Small intestine (tissue), 7 donors: ENCODE data around the gene SMG1. TPM values are rescaled to one million over a fixed set of nuclear protein-coding genes. Genes with fewer than 3 reads are reported as not detected.

Experiments used
- DNase-seq, 2 donors: peaks; one replicate each; pipeline versions ENCODE4 v3.0.0 to v3.0.0-alpha.2; 2013
- FAIRE-seq: peaks from 2 replicates; lab custom pipeline; 2012; peaks lifted over from hg19 to GRCh38; lab: Jason Lieb, UNC
- H3K27ac ChIP-seq, 3 donors: one replicate each; pipeline ENCODE4 v1.5.1; 2013; ENCODE audit warnings: low read length in 2 of 3, mild to moderate bottlenecking in 2 of 3, control low read depth in 1 of 3, inconsistent platforms in 1 of 3, low read depth in 1 of 3, moderate library complexity in 1 of 3
- H3K27me3 ChIP-seq, 3 donors: one replicate each; pipeline ENCODE4 v1.6.1; 2013; ENCODE audit warnings: low read length in 3 of 3, inconsistent platforms in 1 of 3; ENCODE audit not compliant: control insufficient read depth in 3 of 3, insufficient read depth in 3 of 3
- H3K36me3 ChIP-seq, 3 donors: one replicate each; pipeline ENCODE4 v1.6.1; 2013; ENCODE audit warnings: low read length in 3 of 3, inconsistent platforms in 1 of 3, low read depth in 1 of 3, mild to moderate bottlenecking in 1 of 3, moderate library complexity in 1 of 3; ENCODE audit not compliant: control insufficient read depth in 3 of 3, insufficient read depth in 2 of 3
- H3K4me1 ChIP-seq, 3 donors: one replicate each; pipeline ENCODE4 v1.6.1; 2013; ENCODE audit warnings: low read length in 2 of 3, inconsistent platforms in 1 of 3, low read depth in 1 of 3, mild to moderate bottlenecking in 1 of 3, moderate library complexity in 1 of 3; ENCODE audit not compliant: control insufficient read depth in 3 of 3, insufficient read depth in 2 of 3
- H3K4me3 ChIP-seq, 3 donors: one replicate each; pipeline ENCODE4 v1.5.1; 2013; ENCODE audit warnings: low read length in 3 of 3, control low read depth in 1 of 3, inconsistent platforms in 1 of 3, low read depth in 1 of 3, mild to moderate bottlenecking in 1 of 3, moderate library complexity in 1 of 3
- H3K9me3 ChIP-seq, 2 donors: one replicate each; pipeline ENCODE4 v1.6.1; 2013; ENCODE audit warnings: low read depth in 1 of 2, low read length in 1 of 2; ENCODE audit not compliant: control insufficient read depth in 2 of 2, insufficient read depth in 1 of 2
- WGBS, 3 donors: extraction: QIAGEN DNeasy Blood & Tissue Kit; methylation state at CpG; one replicate each; pipeline ENCODE4 v1.1.7; 2013; 5-methylcytosine and 5-hydroxymethylcytosine counted together
- polyA plus RNA-seq, 4 donors: library from polyadenylated mRNA; stranded (reverse) in 3 of 4; unstranded in 1 of 4; fragments of 200-250 nt in 3 of 4; fragments of 120-200 nt in 1 of 4; gene quantifications; one replicate each; pipeline versions ENCODE4 v1.2.1 to v1.2.3, GENCODE V29; 2013
- donor health status: healthy with polysubstance abuse.
- donor health status: control.
- donor health status: control.
- donor health status: Bipolar disorder and iron deficiency.
- donor health status: healthy.

The SMG1 gene
- polyA plus RNA-seq, 4 donors = 9.2 to 43.4 (median 12.1) TPM

- no peaks in the 10 kb centered on the region for H3K4me1 ChIP-seq
- H3K9me3 ChIP-seq = no peaks in the 10 kb centered on the region
- no peak for FAIRE-seq
- no peak overlapping the region for H3K27ac ChIP-seq
- 88 to 92% (median 90%) methylated on average over 9 of the region's 9 CpGs for WGBS, 3 donors
- H3K36me3 ChIP-seq = peaks cover 35 to 42% (median 37%) of the 10 kb centered on the region in 3 donors
- H3K27me3 ChIP-seq = no peaks in the 10 kb centered on the region
- no peak for DNase-seq
- H3K4me3 ChIP-seq = no peak overlapping the region
These were observed 92.3 kb downstream of the SMG1 start for GRCh38 chr16:18833707-18834505.

- WGBS, 3 donors = 93 to 96% (median 94%) methylated on average over 8 of the region's 8 CpGs
- FAIRE-seq (no peak), DNase-seq (no peak)
- Histone ChIP-seq H3K27me3 (no peaks in the 10 kb centered on the region), H3K36me3 (peaks cover 38 to 40% (median 39%) of the 10 kb centered on the region in 3 donors), H3K4me1 (no peaks in the 10 kb centered on the region), H3K27ac (no peak overlapping the region), H3K9me3 (no peaks in the 10 kb centered on the region), H3K4me3 (no peak overlapping the region)
These were observed 93.6 kb downstream of the SMG1 start for GRCh38 chr16:18832613-18833012.

GRCh38 chr16:18832006-18832405, 94.2 kb downstream of the SMG1 start:
- Histone ChIP-seq H3K36me3 (peaks cover 34 to 43% (median 38%) of the 10 kb centered on the region in 3 donors), H3K9me3 (no peaks in the 10 kb centered on the region), H3K27me3 (no peaks in the 10 kb centered on the region), H3K27ac (no peak overlapping the region), H3K4me1 (no peaks in the 10 kb centered on the region), H3K4me3 (no peak overlapping the region)
- DNase-seq (no peak), FAIRE-seq (no peak)
- 89 to 94% (median 93%) methylated on average over 2 of the region's 2 CpGs for WGBS, 3 donors

GRCh38 chr16:18829251-18829650, 97.0 kb downstream of the SMG1 start:
- H3K4me3 ChIP-seq = no peak overlapping the region
- 95 to 98% (median 98%) methylated on average over 6 of the region's 6 CpGs for WGBS, 3 donors
- H3K9me3 ChIP-seq = no peaks in the 10 kb centered on the region
- peaks cover 20 to 27% (median 27%) of the 10 kb centered on the region in 3 donors for H3K36me3 ChIP-seq
- no peak for FAIRE-seq
- H3K4me1 ChIP-seq = no peaks in the 10 kb centered on the region
- peak in 1 of 2 donors; percentile 61 for DNase-seq
- no peaks in the 10 kb centered on the region for H3K27me3 ChIP-seq
- H3K27ac ChIP-seq = peak overlapping the region in 1 of 3 donors; percentile 67

- H3K27ac ChIP-seq = peak overlapping the region in 1 of 3 donors; percentile 13
- no peaks in the 10 kb centered on the region for H3K9me3 ChIP-seq
- 93 to 96% (median 94%) methylated on average over 4 of the region's 4 CpGs for WGBS, 3 donors
- H3K36me3 ChIP-seq = peaks cover 15 to 23% (median 21%) of the 10 kb centered on the region in 3 donors
- no peaks in the 10 kb centered on the region for H3K27me3 ChIP-seq
- no peak for DNase-seq
- no peak overlapping the region for H3K4me3 ChIP-seq
- FAIRE-seq = no peak
- no peaks in the 10 kb centered on the region for H3K4me1 ChIP-seq
These were observed 98.3 kb downstream of the SMG1 start for GRCh38 chr16:18827890-18828289.

- Histone ChIP-seq H3K4me1 (no peaks in the 10 kb centered on the region), H3K36me3 (peaks cover 13 to 40% (median 21%) of the 10 kb centered on the region in 3 donors), H3K27me3 (no peaks in the 10 kb centered on the region), H3K4me3 (no peak overlapping the region), H3K27ac (no peak overlapping the region), H3K9me3 (no peaks in the 10 kb centered on the region)
- DNase-seq = no peak
- FAIRE-seq = no peak
- WGBS, 3 donors = 80 to 81% (median 80%) methylated on average over 3 of the region's 3 CpGs
These were observed 109.9 kb downstream of the SMG1 start for GRCh38 chr16:18816286-18816685.

GRCh38 chr16:18811925-18812324, 114.3 kb downstream of the SMG1 start:
- WGBS, 3 donors = 92 to 93% (median 92%) methylated on average over 3 of the region's 3 CpGs
- H3K36me3 ChIP-seq = peaks cover 18 to 28% (median 22%) of the 10 kb centered on the region in 3 donors
- H3K4me1 ChIP-seq = no peaks in the 10 kb centered on the region
- H3K4me3 ChIP-seq = no peak overlapping the region
- no peak for DNase-seq
- H3K27me3 ChIP-seq = no peaks in the 10 kb centered on the region
- no peaks in the 10 kb centered on the region for H3K9me3 ChIP-seq
- H3K27ac ChIP-seq = no peak overlapping the region
- no peak for FAIRE-seq

- no peaks in the 10 kb centered on the region for H3K4me1 ChIP-seq
- no peaks in the 10 kb centered on the region for H3K9me3 ChIP-seq
- no peaks in the 10 kb centered on the region for H3K27me3 ChIP-seq
- DNase-seq (no peak), FAIRE-seq (no peak)
- H3K36me3 ChIP-seq = peaks cover 13 to 24% (median 14%) of the 10 kb centered on the region in 3 donors
- H3K27ac ChIP-seq = no peak overlapping the region
- no peak overlapping the region for H3K4me3 ChIP-seq
- WGBS, 3 donors = 94 to 95% (median 94%) methylated on average over 13 of the region's 13 CpGs
These were observed 117.0 kb downstream of the SMG1 start for GRCh38 chr16:18809165-18809564.
